GM19328 (cell line): ENCODE data around the gene FANCE.
"Not testable (repeated sequence)": the region's sequence is repeated elsewhere in the genome, so short reads cannot be mapped to it uniquely, and the experiment has no call there.

Experiments
- ATAC-seq: cut with Tn5 transposase; IDR thresholded peaks from one replicate; pipeline ENCODE4 v1.9.1; 2021; ENCODE audit warnings: mild to moderate bottlenecking, moderate library complexity; ENCODE audit not compliant: unreplicated experiment

The FANCE gene

DNA sequence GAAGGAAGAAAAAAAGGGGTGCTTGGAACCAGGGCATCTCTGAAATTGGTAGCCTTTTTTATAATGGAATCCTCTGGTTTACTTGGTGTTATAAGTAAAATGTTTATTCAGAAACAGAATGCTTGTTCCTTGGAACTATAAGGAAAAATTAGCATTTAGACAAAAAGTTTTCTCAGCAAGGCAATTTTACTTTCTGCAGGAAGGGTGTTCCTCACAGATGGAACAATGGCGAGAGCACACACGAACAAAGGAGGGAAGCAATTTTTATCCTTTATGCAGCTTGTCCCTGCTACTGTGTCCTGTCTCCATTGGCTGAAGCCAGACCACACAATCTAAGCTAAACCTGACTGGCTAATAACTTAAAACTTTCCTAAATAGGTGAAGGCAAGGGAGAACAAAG lies 22.7 kb upstream of the FANCE start:
- no peak for ATAC-seq

DNA sequence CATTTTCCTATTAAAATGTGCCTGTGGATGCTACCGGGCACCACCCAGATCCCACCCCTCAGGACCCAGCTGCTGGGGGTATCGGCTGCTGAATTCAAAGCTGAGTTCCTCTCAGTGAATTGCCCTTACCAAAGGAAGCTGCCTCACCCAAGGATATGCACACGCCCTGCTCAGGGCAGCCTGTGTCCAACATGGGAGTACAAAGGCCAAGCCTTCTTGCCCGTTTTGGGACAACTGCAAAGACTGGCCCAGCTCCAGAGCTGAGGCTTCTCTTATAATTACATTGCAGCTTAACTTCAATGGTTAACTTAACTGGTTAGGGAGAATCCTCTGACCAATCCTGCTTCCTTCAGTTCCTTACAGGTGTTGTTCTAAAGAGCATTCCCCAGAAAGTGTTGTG lies 19.8 kb upstream of the FANCE start:
- ATAC-seq: no peak

DNA sequence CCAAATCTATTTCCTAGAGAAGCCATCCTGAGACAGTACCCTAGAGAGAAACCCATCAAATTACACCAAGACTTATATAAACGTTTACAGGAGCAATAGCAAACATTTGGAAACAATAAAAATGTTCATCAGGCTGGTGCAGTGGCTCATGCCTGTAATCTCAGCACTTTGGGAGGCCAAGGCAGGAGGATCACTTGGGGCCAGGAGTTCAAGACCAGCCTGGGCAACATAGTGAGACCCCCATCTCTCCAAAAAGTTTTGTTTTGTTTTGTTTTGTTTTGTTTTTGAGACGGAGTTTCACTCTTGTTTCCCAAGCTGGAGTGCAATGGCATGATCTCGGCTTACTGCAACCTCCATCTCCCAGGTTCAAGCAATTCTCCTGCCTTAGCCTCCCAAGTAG lies 19.4 kb upstream of the FANCE start:
- not testable (repeated sequence) for ATAC-seq

GRCh38 chr6:35435074-35435837 lies 16.9 kb upstream of the FANCE start:
- no peak for ATAC-seq

- no peak for ATAC-seq
These were observed 15.9 kb upstream of the FANCE start for GRCh38 chr6:35436071-35436857.

DNA sequence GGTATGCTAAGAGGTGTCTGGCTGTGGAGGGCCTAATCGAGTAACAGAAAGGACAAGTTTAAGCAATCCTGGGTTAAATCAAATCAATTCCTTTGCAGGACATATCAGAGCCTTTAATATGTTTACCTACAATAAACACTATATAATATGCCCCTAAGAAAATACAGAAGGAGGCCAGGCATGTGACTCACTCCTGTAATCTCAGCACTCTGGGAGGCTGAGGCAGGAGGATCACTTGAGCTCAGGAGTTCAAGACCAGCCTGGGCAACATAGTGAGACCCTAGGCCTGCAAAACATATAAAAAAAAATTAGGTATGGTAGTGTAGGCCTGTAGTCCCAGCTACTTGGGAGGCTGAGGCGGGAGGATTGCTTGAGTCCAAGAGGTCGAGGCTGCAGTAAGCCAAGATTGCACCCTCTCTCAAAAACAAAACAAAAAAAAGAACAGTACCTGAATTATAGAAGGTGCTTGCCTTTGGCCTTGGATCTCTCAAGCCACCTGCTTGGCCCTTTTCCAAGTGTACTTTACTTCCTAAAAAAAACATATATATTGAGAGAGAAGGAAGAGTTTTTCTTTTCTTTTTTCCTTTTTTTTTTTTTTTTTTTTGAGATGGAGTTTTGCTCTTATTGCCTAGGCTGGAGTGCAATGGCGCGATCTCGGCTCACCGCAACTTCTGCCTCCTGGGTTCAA lies 13.6 kb upstream of the FANCE start:
- not testable (repeated sequence) for ATAC-seq

- no peak for ATAC-seq
These were observed 12.8 kb upstream of the FANCE start for GRCh38 chr6:35439308-35439707.

- ATAC-seq: no peak
These were observed 10.9 kb upstream of the FANCE start for GRCh38 chr6:35441205-35441604.

DNA sequence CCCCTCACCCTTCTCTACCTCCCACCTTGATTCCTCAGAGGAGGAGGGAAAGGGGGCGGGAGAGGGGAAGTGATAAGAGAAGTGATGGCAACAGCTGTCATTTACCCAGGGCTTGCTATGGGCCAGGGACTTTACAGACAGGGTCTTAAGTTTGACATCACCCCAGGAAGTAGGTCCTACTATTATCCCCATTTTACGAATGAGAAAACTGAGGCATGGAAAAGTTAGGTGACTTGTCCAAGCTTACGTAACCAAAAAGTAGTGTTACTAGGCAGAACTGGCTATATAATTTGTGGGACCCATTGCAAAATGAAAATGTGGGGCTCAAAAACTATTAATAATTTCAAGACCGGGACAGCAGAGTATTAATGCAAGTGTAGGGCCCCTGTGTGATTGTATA lies 10.5 kb upstream of the FANCE start:
- ATAC-seq: no peak

DNA sequence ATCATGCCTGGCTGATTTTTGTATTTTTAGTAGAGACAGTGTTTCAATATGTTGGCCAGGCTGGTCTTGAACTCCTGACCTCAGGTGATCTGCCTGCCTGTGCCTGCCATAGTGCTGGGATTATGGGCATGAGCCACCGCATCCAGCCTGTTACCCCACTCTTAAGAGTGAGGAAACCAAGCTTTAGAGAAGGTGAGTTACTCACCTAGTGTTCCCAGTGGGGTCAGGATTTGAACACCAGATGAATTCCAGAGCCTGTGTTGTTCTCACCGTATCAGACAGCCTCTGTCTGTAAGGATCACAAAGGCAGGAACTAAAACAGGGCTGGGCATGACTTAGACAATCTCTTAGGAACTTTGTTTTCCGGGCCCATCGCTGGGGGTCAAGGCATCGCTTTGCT lies 9.4 kb upstream of the FANCE start:
- ATAC-seq: no peak

- ATAC-seq: no peak
These were observed 8.7 kb upstream of the FANCE start for GRCh38 chr6:35443341-35444030.

DNA sequence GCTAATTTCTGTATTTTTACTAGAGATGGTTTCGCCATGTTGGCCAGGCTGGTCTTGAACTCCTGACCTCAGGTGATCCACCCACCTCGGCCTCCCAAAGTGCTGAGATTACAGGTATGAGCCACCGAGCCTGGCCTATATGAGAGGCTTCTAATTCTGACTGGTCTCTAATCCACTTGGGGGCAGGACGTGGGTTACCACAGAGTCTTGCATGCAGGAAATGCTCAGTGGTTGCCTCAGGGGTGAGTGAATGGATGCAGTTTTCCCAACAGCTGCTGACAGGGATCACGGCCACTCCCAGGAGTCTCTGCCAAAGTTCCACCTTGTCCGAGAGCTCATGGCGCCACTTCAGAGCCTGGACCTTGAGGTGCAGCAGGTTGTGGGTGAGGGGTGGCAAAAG lies 6.4 kb upstream of the FANCE start:
- no peak for ATAC-seq

DNA sequence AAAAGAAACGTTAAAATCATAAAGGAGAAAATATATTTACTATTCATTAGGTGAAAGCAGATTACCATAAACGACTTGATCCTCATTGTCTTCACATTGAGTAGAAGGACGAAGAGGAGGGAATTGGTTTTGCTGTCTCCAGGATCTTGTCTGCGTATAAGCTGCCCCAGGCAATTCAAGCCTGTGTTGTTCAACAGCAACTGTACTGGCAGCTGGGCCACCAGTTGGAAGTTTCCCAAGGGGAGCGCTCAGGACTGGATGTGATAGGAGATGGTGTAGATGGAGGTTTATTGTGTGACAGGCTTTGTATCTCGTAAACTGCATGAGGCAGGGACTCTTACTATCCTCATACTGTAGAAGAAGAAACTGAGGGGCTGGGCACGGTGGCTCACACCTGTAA lies 3.9 kb upstream of the FANCE start:
- no peak for ATAC-seq

- no peak for ATAC-seq
These were observed 2.8 kb upstream of the FANCE start for GRCh38 chr6:35449287-35449881.

GRCh38 chr6:35451354-35452182 lies 570 bp upstream of the FANCE start:
- ATAC-seq: no peak

GRCh38 chr6:35453236-35453635 lies 1.1 kb downstream of the FANCE start:
- no peak for ATAC-seq

DNA sequence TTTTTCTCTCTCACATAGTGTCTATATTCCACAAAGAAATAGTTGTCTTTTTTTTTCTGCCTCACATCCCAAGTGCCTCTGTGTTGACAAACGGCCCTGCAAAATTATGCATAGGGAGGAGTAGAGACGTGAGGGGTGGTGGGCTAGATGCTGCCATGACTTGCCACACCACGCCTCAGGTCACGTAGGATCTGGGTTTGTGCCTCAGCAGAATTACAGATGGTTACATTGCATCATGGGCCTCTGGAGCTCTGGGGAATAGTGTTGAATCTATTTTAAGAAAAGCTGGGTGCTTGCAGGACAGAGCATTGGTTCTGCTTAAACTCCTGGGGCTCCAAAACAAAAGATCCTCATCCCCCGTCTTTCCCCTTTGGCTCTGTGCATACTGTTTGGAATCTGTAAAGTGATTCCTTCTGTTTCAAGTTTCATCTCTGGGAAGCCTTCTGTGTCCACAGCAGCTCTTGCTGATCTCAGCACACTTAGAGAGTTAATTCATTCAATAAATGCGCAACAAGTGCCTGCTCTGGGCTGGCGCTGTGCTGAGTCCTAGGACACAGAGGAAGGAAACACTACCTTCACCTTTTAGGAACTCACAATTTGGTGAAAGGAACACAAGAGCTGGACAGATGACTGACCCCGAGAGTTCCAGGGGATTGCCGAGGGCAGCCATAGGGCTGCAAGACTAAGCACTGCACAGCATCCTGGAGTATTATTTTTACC lies 2.4 kb downstream of the FANCE start:
- no peak for ATAC-seq

DNA sequence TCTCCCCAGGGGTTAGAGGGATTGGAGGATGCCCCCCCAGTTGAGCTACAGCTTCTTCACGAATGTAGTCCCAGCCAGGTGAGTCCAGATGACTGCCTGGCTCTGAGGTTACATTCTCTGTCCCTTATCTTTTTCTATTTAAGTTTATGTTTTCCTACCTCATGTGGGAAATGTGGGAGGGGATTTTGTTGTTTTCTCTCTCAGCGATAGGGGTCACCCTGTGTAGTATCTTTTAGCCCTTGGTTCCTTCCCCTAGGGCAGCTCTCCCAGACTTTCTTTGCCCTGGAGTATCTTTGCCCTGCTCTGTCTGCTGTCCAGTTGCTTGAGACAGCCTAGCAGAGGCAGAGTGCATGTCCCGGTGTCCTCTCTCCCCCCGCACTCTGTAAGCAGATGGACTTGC lies 5.8 kb downstream of the FANCE start:
- no peak for ATAC-seq

DNA sequence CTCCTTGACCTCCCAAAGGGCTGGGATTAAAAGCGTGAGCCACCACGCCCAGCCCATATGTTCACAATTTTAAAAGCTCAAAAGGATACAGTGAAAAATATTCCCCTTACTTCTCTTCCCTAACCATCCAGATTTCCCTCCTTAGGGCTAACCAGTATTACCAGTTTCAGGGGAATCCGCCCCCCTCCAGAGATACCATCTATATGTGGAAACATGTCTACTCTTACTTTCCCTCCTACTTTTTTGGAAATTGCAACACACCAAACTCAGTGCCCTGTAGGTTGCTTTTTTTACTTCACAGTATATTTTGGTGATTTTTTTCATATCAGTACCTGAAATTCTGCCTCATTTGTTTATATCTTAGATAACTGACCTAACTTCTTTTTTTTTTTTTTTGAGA lies 9.1 kb downstream of the FANCE start:
- ATAC-seq: no peak
